ENCODE measurements around the gene SNRNP48. TPM values are rescaled to one million over a fixed set of nuclear protein-coding genes. Genes with fewer than 3 reads are reported as not detected.

Gene SNRNP48
- total and polyA plus RNA-seq, 10 of the 15 experiments (the other 5 are each of a cell fraction or from before 2014, with no cell fraction given): 3.2 to 14.4 (median 8.9) TPM

GRCh38 chr6:7578931-7579330 is 11.1 kb upstream of the SNRNP48 start:
- intact Hi-C loops (cut with micrococcal nuclease; ENCODE audit: unreplicated experiment): no loop called here
- Histone ChIP-seq H3K79me2 (ENCODE audit: control insufficient read depth, insufficient read depth, low read length) (no peaks in the 10 kb centered on the region), H3K4me2 (ENCODE audit: control insufficient read depth, insufficient read depth) (no peak overlapping the region), H3K9ac (ENCODE audit: control insufficient read depth, insufficient read depth, low read length) (no peak overlapping the region), H2AFZ (ENCODE audit: control insufficient read depth, low read depth, low read length) (no peak overlapping the region), H3K27me3 (replicated peaks in 1 of 2; ENCODE audit: control insufficient read depth in 2 of 2, insufficient read depth in 2 of 2, low read length in 1 of 2) (no peaks in the 10 kb centered on the region; a peak in 1 of 4 replicates), H3K27ac (ENCODE audit: control insufficient read depth, insufficient read depth) (no peak overlapping the region), H3K4me1 (ENCODE audit: control insufficient read depth, insufficient read depth, low read length) (no peaks in the 10 kb centered on the region), H3K9me3 (replicated peaks; ENCODE audit: control insufficient read depth, insufficient read depth, low read length) (no peaks in the 10 kb centered on the region), H3K4me3 (no peak overlapping the region), H3K36me3 (ENCODE audit: control insufficient read depth in 2 of 2, insufficient read depth in 2 of 2, low read length in 1 of 2) (no peaks in the 10 kb centered on the region), H4K20me1 (ENCODE audit: control insufficient read depth, insufficient read depth) (no peaks in the 10 kb centered on the region)
- ATAC-seq (no peak), FAIRE-seq (no peak), DNase-seq (ENCODE audit: low read depth, low spot score) (no peak)
- CTCF ChIA-PET: no interaction called here
- RAD21 ChIA-PET (ENCODE audit: unreplicated experiment): no interaction called here
- POLR2A ChIA-PET: interaction anchor here (1.1 kb wide), 1 partner anchor 11 kb away, joined by 3 read pairs; the partner anchor contains the start of gene SNRNP48
- BruUV-seq (replicated peaks): no TSS peak
- in situ Hi-C loops (cut with MboI): no loop called here
- SMC1A ChIA-PET (ENCODE audit: uncharacterized antibody, unreplicated experiment): interaction anchor here (1.0 to 1.2 kb wide), 2 partner anchors 9 to 18 kb away, joined by 3 read pairs; no protein-coding TSS in a partner anchor
- TF ChIP-seq BCLAF1 (IDR thresholded peaks at IDR 0.05) (no peak), TCF12 (IDR thresholded peaks at IDR 0.05; ENCODE audit: low read depth, low read length) (no peak), SREBF2 (IDR thresholded peaks at IDR 0.05; ENCODE audit: low read length) (no peak)
- WGBS (ENCODE audit: insufficient coverage, insufficient replicate concordance, low lambda C conversion rate, missing lambda C conversion rate): 85% methylated on average over 2 of the region's 2 CpGs

GRCh38 chr6:7579851-7580250 is 10.1 kb upstream of the SNRNP48 start:
- POLR2A ChIA-PET: interaction anchor here (1.1 kb wide), 1 partner anchor 10 kb away, joined by 3 read pairs; the partner anchor contains the start of gene SNRNP48
- Histone ChIP-seq H3K27ac (ENCODE audit: control insufficient read depth, insufficient read depth) (no peak overlapping the region), H3K4me2 (ENCODE audit: control insufficient read depth, insufficient read depth) (no peak overlapping the region), H3K9me3 (replicated peaks; ENCODE audit: control insufficient read depth, insufficient read depth, low read length) (no peaks in the 10 kb centered on the region), H4K20me1 (ENCODE audit: control insufficient read depth, insufficient read depth) (no peaks in the 10 kb centered on the region), H3K27me3 (replicated peaks in 1 of 2; ENCODE audit: control insufficient read depth in 2 of 2, insufficient read depth in 2 of 2, low read length in 1 of 2) (no peaks in the 10 kb centered on the region; a peak in 1 of 4 replicates), H3K9ac (ENCODE audit: control insufficient read depth, insufficient read depth, low read length) (no peak overlapping the region), H3K4me3 (no peak overlapping the region), H2AFZ (ENCODE audit: control insufficient read depth, low read depth, low read length) (no peak overlapping the region), H3K79me2 (ENCODE audit: control insufficient read depth, insufficient read depth, low read length) (no peaks in the 10 kb centered on the region), H3K4me1 (ENCODE audit: control insufficient read depth, insufficient read depth, low read length) (no peaks in the 10 kb centered on the region), H3K36me3 (ENCODE audit: control insufficient read depth in 2 of 2, insufficient read depth in 2 of 2, low read length in 1 of 2) (no peaks in the 10 kb centered on the region)
- 82% methylated on average over 9 of the region's 9 CpGs for WGBS (ENCODE audit: insufficient coverage, insufficient replicate concordance, low lambda C conversion rate, missing lambda C conversion rate)
- DNase-seq (ENCODE audit: low read depth, low spot score) (no peak), ATAC-seq (no peak), FAIRE-seq (no peak)
- BruUV-seq (replicated peaks): no TSS peak
- RAD21 ChIA-PET (ENCODE audit: unreplicated experiment): no interaction called here
- SMC1A ChIA-PET (ENCODE audit: uncharacterized antibody, unreplicated experiment): interaction anchor here (0.6 to 1.2 kb wide), 2 partner anchors 16 to 17 kb away, joined by 3 to 4 read pairs; no protein-coding TSS in a partner anchor
- CTCF ChIA-PET: no interaction called here
- intact Hi-C loops (cut with micrococcal nuclease; ENCODE audit: unreplicated experiment) (no loop called here), in situ Hi-C loops (cut with MboI) (no loop called here)
- TF ChIP-seq TCF12 (IDR thresholded peaks at IDR 0.05; ENCODE audit: low read depth, low read length) (no peak), SKIL (IDR thresholded peaks at IDR 0.05; ENCODE audit: low read depth, poor library complexity, severe bottlenecking) (no peak), CTCF (IDR thresholded peaks at IDR 0.05 in 2 of 3, conservative IDR thresholded peaks at IDR 0.05 in 1 of 3; ENCODE audit: control insufficient read depth in 2 of 3, extremely low read depth in 1 of 3, insufficient read depth in 1 of 3, low read depth in 3 of 3, low read length in 3 of 3) (no peak), BACH1 (IDR thresholded peaks at IDR 0.05; ENCODE audit: borderline replicate concordance) (no peak), CBFB (IDR thresholded peaks at IDR 0.05; ENCODE audit: low read depth) (no peak), PML (IDR thresholded peaks at IDR 0.05; ENCODE audit: low read length) (no peak), CBX5 (IDR thresholded peaks at IDR 0.05; ENCODE audit: low read depth) (no peak), SREBF2 (IDR thresholded peaks at IDR 0.05; ENCODE audit: low read length) (no peak), MYC (IDR thresholded peaks at IDR 0.05; ENCODE audit: insufficient read depth, insufficient read length, insufficient replicate concordance, low read length, severe bottlenecking) (no peak)
